Coronary artery (tissue), 2 donors: ENCODE measurements around the gene SYT6.

Experiments
- DNase-seq: peaks from one replicate; pipeline ENCODE4 v3.0.0-alpha.2; 2017; ENCODE audit warnings: low spot score
- H3K27ac ChIP-seq, 2 donors: fragments of 200-600 bp; sonication (generic); one replicate each; pipeline ENCODE4 v1.5.1; 2016 to 2019
- H3K4me3 ChIP-seq: fragments of 200-600 bp; sonication (generic); 2 replicates; pipeline ENCODE4 v1.5.1; 2016; ENCODE audit warnings: mild to moderate bottlenecking, moderate library complexity
- CTCF ChIP-seq: fragments of 200-600 bp; sonication (generic); IDR thresholded peaks from one replicate; pipeline ENCODE4 v1.5.1; 2019; ENCODE audit warnings: antibody characterized with exemption

SYT6 gene

GRCh38 chr1:114054148-114054547, 99.5 kb downstream of the SYT6 start:
- no peak overlapping the region for H3K27ac ChIP-seq
- no peak for DNase-seq
- no peak overlapping the region for H3K4me3 ChIP-seq
- TF ChIP-seq CTCF = no peak

- Histone ChIP-seq H3K27ac (no peak overlapping the region), H3K4me3 (no peak overlapping the region)
- no peak for TF ChIP-seq CTCF
- DNase-seq = no peak
Observed at GRCh38 chr1:114048232-114048631, 105.4 kb downstream of the SYT6 start.

GRCh38 chr1:114043548-114043947, 110.1 kb downstream of the SYT6 start:
- DNase-seq = no peak
- no peak overlapping the region for H3K27ac ChIP-seq
- no peak for TF ChIP-seq CTCF
- H3K4me3 ChIP-seq = no peak overlapping the region

GRCh38 chr1:114043054-114043453, 110.6 kb downstream of the SYT6 start:
- no peak for TF ChIP-seq CTCF
- H3K4me3 ChIP-seq = no peak overlapping the region
- H3K27ac ChIP-seq = no peak overlapping the region
- no peak for DNase-seq

DNA sequence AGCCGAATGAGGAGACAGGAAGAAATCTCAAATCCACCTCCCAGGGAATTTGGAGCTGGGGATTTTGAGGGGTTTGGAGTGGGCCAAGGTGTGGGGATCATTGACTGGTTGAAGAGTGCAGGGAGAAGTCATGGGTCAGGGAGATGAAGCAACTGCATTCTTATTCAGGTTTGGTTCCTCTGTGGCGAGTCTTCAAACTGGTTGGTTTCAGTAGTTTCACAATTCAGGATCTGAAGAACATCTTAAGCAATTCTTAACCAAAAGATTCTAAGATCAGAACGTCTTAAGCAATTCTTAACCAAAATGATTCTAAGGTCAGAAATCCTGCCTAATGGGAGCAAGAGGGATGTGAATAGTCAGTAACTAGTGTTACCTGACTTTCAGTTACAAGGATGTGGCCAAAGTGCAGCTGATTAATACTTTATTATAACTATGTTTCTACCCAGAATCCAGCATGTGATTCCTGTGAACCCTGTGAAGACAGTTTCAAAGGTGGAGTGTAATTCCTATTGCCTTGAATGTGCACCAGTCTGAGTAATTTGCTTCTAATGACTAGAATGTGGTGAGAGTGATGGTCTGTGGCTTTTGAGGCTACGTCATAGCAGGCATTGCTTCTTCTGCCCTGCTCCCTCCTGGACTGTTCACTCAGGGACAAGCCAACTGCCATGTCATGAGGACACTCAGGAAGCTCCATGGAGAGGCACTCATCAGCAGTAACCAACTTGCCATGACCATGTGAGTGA, 113.2 kb downstream of the SYT6 start:
- DNase-seq = no peak
- Histone ChIP-seq H3K4me3 (no peak overlapping the region), H3K27ac (no peak overlapping the region)
- TF ChIP-seq CTCF = no peak
